HK-2 (cell line): ENCODE data around the gene ZNF445.
"Not testable (repeated sequence)": the region's sequence is repeated elsewhere in the genome, so short reads cannot be mapped to it uniquely, and the experiment has no call there.

ENCODE experiments used
- DNase-seq: peaks from one replicate; pipeline ENCODE4 v3.0.0-alpha.2; 2018; ENCODE audit not compliant: unreplicated experiment

ZNF445 gene

GRCh38 chr3:44398853-44399252 is 78.6 kb downstream of the ZNF445 start:
- no peak for DNase-seq

- DNase-seq, result not testable (repeated sequence)
These were observed 79.2 kb downstream of the ZNF445 start for GRCh38 chr3:44398271-44398670.

GRCh38 chr3:44396200-44397171 is 81.0 kb downstream of the ZNF445 start:
- no peak for DNase-seq

GRCh38 chr3:44395714-44396113 is 81.8 kb downstream of the ZNF445 start:
- no peak for DNase-seq

DNA sequence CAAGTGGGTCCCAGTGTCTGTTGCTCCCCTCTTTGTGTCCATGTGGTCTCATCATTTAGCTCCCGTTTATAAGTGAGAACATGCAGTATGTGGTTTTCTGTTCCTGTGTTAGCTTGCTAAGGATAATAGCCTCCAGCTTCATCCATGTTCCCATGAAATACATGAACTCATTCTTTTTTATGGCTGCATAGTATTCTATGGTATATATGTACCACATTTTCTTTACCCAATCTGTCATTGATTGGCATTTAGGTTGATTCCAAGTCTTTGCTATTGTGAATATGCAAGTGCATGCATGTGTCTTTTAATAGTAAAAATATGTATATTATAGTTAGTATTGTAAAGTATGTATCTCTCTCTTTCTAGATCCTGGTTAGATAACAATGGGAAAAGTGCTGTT is 85.0 kb downstream of the ZNF445 start:
- no peak for DNase-seq

DNA sequence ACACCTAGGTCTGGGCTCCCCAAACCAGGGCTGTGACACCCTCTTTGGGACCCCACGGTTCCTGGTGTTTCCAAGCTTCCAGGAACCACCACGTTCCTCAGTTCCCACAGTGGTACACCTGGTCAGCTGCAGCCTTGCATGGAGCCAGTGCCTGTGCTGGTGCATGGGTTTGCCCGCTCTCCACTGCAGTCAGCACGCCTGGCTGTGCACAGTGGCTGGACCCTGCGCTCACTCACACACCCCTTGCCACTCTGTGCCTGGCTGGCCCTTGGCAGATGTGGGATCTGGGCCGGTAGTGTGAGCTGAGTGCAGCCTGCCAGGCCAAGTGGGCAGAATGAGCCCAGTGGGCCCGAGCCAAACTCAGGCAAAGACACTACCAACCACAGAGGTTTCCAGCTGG is 90.1 kb downstream of the ZNF445 start:
- DNase-seq, result no peak
